Skeletal muscle satellite cell (primary cell): Measurements from ENCODE around the gene NUTM2E.
"Not testable (repeated sequence)": the region's sequence is repeated elsewhere in the genome, so short reads cannot be mapped to it uniquely, and the experiment has no call there.

Experiments used
- H3K27me3 ChIP-seq: 2 replicates; pipeline ENCODE4 v1.7.0; 2013; ENCODE audit warnings: low read length; ENCODE audit not compliant: control insufficient read depth, insufficient read depth
- H3K36me3 ChIP-seq: 2 replicates; pipeline ENCODE4 v1.7.0; 2013; ENCODE audit warnings: mild to moderate bottlenecking, control low read depth, low read length; ENCODE audit not compliant: insufficient read depth
- H3K4me1 ChIP-seq: 2 replicates; pipeline ENCODE4 v1.7.0; 2013; ENCODE audit warnings: low read length; ENCODE audit not compliant: control insufficient read depth, insufficient read depth
- H3K4me2 ChIP-seq: 2 replicates; pipeline ENCODE4 v1.7.0; 2013; ENCODE audit warnings: mild to moderate bottlenecking, low read length
- H3K4me3 ChIP-seq: 2 replicates; pipeline ENCODE4 v1.7.0; 2013; ENCODE audit warnings: low read length
- H3K9ac ChIP-seq: 2 replicates; pipeline ENCODE4 v1.7.0; 2013; ENCODE audit warnings: mild to moderate bottlenecking, low read depth, low read length, moderate library complexity
- H3K9me3 ChIP-seq: replicated peaks from 2 replicates; pipeline ENCODE4 v1.7.0; 2013; ENCODE audit warnings: mild to moderate bottlenecking, control low read depth, low read length

Gene NUTM2E

DNA sequence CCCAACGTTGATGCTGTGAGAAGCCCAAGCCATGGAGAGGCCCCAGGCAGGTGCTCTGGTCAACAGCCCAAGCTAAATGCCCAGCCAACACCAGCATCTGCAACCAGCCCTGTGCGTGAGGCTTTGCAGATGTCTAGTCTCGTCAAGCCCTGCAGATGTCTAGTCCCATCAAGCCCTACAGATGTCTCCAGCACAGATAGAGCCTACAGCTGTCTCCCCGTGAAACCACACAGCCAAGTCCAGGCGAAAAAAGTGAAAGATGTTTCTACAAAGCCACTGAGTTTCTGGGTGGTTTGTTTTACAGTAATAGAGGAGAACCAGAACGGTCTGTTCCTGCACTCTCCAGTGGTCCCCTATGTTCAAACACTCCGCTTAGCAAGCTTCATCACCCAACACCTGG lies 41.5 kb downstream of the NUTM2E start:
- not testable (repeated sequence) for H3K36me3 ChIP-seq, H3K9me3 ChIP-seq, H3K4me2 ChIP-seq, H3K27me3 ChIP-seq, H3K4me1 ChIP-seq, H3K9ac ChIP-seq, H3K4me3 ChIP-seq

DNA sequence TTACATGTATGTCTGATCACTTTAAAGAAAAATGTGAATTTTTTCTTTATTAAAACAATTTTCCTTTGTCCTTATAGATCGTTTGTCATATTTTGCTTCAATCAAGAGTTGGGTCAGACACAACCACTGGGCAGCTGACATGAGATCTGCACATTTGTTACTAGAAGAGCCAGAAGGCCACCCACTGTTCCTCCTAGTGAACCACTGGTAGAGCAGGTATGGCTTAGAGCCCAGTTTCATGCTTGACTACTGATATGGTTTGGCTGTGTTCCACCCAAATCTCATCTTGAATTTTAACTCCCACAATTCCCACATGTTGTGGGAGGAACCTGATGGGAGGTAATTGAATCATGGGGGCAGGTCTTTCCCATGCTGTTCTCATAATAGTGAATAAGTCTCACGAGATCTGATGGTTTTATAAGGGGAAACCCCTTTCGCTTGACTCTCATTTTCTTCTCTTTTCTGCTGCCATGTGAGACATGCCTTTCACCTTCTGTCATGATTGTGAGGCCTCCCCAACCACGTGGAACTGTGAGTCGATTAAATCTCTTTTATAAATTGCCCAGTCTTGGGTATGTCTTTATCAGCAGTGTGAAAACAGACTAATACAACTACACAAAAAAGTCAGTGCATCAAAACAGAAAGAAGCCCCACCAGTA lies 43.0 kb downstream of the NUTM2E start:
- H3K9me3 ChIP-seq, H3K4me1 ChIP-seq, H3K36me3 ChIP-seq: not testable (repeated sequence)

DNA sequence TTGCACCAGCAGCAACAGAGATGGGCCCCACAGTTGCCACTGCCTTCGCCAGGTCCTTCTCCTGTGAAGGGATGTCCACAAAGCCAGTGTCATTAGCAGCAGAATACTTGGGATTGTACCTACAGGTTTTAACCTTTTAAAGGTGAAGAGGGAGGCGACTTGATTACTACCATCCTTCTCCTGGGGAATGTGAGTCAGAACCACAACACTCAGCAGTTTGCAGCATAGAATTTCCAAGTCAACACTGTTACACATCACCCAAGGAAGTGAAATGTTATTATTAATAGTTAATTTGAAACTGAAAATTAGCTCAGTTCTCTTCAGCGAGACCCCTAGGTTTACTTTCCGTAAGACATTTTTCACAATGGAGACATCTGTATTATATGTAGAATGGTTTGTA lies 45.2 kb downstream of the NUTM2E start:
- H3K4me3 ChIP-seq, H3K36me3 ChIP-seq, H3K4me2 ChIP-seq, H3K27me3 ChIP-seq, H3K9ac ChIP-seq, H3K9me3 ChIP-seq, H3K4me1 ChIP-seq: not testable (repeated sequence)

More for the DNA sequence above, 43.0 kb downstream of the NUTM2E start:
- H3K4me3 ChIP-seq, H3K4me2 ChIP-seq, H3K27me3 ChIP-seq, H3K9ac ChIP-seq: not testable (repeated sequence)
